ENCODE data around the gene SLC7A6. TPM values are rescaled to one million over a fixed set of nuclear protein-coding genes. Genes with fewer than 3 reads are reported as not detected.
A peak's percentile ranks its signal among the peaks of the same experiment; 100 is the strongest.

SLC7A6 gene
- total RNA-seq, 4 donors from 2014 or later, result 6.8 to 40.0 (median 19.6) TPM

DNA sequence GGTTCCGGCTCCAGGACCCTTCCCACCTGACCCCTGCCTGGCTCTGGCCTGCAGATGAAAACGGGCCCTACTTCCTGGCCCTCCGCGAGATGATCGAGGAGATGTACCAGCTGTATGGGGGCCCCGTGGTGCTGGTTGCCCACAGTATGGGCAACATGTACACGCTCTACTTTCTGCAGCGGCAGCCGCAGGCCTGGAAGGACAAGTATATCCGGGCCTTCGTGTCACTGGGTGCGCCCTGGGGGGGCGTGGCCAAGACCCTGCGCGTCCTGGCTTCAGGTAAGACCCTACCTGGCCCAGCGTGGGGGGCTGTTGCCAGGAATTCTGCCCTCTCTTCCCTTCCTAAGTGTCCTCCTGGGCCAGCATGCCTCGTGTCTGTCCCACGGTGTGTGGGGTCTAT is 8.6 kb upstream of the SLC7A6 start:
- no peaks in the 10 kb centered on the region for H3K4me1 ChIP-seq
- H3K36me3 ChIP-seq, result no peaks in the 10 kb centered on the region
- intact Hi-C loops (cut with DNase I; ENCODE audit: low total_unique reads), result no loop called here
- H3K27me3 ChIP-seq, result no peaks in the 10 kb centered on the region
- H3K27ac ChIP-seq, result no peak overlapping the region
- no peaks in the 10 kb centered on the region for H3K9me3 ChIP-seq
- no peak for DNase-seq
- no peak overlapping the region for H3K4me3 ChIP-seq
- TF ChIP-seq, protein P1, sequence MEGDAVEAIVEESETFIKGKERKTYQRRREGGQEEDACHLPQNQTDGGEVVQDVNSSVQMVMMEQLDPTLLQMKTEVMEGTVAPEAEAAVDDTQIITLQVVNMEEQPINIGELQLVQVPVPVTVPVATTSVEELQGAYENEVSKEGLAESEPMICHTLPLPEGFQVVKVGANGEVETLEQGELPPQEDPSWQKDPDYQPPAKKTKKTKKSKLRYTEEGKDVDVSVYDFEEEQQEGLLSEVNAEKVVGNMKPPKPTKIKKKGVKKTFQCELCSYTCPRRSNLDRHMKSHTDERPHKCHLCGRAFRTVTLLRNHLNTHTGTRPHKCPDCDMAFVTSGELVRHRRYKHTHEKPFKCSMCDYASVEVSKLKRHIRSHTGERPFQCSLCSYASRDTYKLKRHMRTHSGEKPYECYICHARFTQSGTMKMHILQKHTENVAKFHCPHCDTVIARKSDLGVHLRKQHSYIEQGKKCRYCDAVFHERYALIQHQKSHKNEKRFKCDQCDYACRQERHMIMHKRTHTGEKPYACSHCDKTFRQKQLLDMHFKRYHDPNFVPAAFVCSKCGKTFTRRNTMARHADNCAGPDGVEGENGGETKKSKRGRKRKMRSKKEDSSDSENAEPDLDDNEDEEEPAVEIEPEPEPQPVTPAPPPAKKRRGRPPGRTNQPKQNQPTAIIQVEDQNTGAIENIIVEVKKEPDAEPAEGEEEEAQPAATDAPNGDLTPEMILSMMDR (IDR thresholded peaks at IDR 0.05), result no peak
- TF ChIP-seq POLR2A (IDR thresholded peaks at IDR 0.05), result no peak

DNA sequence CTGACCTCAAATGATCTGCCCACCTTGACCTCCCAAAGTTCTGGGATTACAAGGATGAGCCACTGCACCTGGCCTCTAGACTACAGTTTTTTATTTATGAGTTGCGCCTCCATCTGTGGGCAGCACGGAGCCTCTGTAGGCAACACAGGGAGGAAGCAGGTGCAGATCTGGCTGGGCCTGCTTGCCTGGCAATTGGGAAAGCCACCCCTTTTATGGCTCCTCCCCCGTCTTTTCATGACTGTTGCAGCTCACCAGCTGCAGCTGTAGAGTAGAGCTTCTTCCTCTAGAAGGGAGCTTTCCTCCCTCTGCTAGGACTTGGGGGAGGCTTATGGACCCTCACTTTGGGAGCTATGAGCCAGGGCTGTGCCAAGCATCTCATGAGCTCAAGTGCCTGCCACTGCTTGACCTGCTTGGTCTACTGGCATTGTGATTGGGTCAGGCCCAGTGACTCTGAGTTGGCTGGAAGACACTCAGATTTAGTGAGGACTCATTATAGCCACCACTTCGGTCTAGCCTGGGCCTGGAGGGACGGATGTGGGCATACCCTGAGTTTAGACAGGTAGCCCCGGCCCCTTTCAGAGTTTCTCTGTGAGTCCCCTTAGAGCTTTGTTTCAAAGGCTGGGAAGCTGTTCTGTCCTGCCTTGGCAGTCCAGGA is 6.9 kb upstream of the SLC7A6 start:
- Histone ChIP-seq H3K27ac (peak overlapping the region in 1 of 2 donors; percentile 31), H3K27me3 (no peaks in the 10 kb centered on the region), H3K4me3 (no peak overlapping the region), H3K36me3 (no peaks in the 10 kb centered on the region), H3K4me1 (no peaks in the 10 kb centered on the region), H3K9me3 (no peaks in the 10 kb centered on the region)
- TF ChIP-seq, protein P1 (IDR thresholded peaks at IDR 0.05), result no peak
- no peak for TF ChIP-seq POLR2A (IDR thresholded peaks at IDR 0.05)
- intact Hi-C loops (cut with DNase I; ENCODE audit: low total_unique reads), result no loop called here
- no peak for DNase-seq

DNA sequence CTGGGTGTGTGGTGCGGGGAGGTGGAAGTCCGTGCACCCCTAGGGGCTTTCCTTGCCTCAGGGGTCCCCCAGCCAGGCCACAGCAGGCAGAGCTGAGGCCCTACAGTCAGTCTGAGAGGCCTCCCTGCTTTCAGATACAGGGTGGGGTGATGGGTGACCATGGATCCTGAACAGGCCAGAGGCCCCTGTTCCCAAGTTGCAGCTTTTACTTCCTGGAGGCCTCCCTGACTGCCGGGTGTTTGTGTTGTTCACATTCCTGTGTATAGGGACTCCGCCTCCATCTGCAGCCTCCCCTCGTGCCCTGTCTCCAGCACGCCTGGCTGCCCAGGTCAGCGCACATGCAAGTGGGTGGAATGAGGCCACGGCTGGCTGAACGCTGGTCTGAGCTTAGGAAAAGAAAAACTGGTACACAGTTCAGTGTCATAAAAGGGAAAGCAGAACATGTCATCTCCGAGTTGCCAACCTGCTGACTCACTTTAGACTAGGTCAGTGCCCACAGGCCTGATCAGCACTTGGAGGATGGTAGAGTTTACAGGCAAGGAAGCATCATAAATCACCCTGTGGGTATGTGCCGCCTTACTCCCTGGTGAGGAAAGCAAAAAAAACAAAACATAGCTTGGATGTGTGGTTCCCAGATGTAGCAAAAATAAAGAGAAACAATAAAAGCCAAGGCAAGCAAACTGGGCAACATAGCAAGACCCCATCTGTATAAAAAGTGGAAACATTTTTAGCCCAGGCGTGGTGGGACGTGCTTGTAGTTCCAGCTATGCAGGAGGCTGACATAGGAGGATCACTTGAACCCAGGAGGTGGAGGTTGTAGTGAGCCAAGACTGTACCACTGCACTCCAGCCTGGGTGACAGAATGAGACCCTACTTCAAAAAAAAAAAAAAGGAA is 6.2 kb upstream of the SLC7A6 start:
- Histone ChIP-seq H3K9me3 (no peaks in the 10 kb centered on the region), H3K27me3 (no peaks in the 10 kb centered on the region), H3K27ac (peak overlapping the region in 1 of 2 donors; percentile 31), H3K4me3 (no peak overlapping the region), H3K4me1 (no peaks in the 10 kb centered on the region), H3K36me3 (no peaks in the 10 kb centered on the region)
- intact Hi-C loops (cut with DNase I; ENCODE audit: low total_unique reads), result no loop called here
- no peak for DNase-seq
- TF ChIP-seq, protein P1 (IDR thresholded peaks at IDR 0.05), result no peak
- TF ChIP-seq POLR2A (IDR thresholded peaks at IDR 0.05), result no peak

DNA sequence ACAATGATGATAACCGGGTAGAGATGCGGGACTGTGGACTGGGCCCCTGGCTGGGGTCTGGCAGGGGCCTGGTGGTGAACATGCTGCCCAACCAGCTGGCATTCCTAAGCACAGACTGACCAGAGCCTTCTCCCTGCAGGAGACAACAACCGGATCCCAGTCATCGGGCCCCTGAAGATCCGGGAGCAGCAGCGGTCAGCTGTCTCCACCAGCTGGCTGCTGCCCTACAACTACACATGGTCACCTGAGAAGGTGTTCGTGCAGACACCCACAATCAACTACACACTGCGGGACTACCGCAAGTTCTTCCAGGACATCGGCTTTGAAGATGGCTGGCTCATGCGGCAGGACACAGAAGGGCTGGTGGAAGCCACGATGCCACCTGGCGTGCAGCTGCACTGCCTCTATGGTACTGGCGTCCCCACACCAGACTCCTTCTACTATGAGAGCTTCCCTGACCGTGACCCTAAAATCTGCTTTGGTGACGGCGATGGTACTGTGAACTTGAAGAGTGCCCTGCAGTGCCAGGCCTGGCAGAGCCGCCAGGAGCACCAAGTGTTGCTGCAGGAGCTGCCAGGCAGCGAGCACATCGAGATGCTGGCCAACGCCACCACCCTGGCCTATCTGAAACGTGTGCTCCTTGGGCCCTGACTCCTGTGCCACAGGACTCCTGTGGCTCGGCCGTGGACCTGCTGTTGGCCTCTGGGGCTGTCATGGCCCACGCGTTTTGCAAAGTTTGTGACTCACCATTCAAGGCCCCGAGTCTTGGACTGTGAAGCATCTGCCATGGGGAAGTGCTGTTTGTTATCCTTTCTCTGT is 5.1 kb upstream of the SLC7A6 start:
- TF ChIP-seq, protein P1 (IDR thresholded peaks at IDR 0.05), result no peak
- TF ChIP-seq POLR2A (IDR thresholded peaks at IDR 0.05), result no peak
- Histone ChIP-seq H3K27ac (no peak overlapping the region), H3K4me3 (no peak overlapping the region), H3K36me3 (no peaks in the 10 kb centered on the region), H3K4me1 (no peaks in the 10 kb centered on the region), H3K27me3 (no peaks in the 10 kb centered on the region), H3K9me3 (no peaks in the 10 kb centered on the region)
- DNase-seq, result no peak
- intact Hi-C loops (cut with DNase I; ENCODE audit: low total_unique reads), result no loop called here

Data from uterus (tissue), 4 donors.